WERI-Rb-1 (cell line): ENCODE measurements around the gene ARNT2.

Experiments used
- DNase-seq: peaks from one replicate; pipeline ENCODE4 v3.0.0-alpha.2; 2020
- H3K27ac ChIP-seq: fragments of 250-450 bp; sonication (Bioruptor Pico); 2 replicates; pipeline ENCODE4 v1.5.1; 2020; ENCODE audit warnings: mild to moderate bottlenecking, moderate library complexity
- H3K27me3 ChIP-seq: fragments of 250-450 bp; sonication (Bioruptor Pico); 2 replicates; pipeline ENCODE4 v1.5.1; 2021; ENCODE audit warnings: mild to moderate bottlenecking, low read depth, moderate library complexity; ENCODE audit not compliant: insufficient read depth, severe bottlenecking
- H3K36me3 ChIP-seq: fragments of 250-450 bp; sonication (Bioruptor Pico); 2 replicates; pipeline ENCODE4 v1.5.1; 2020; ENCODE audit warnings: mild to moderate bottlenecking, moderate library complexity
- H3K4me3 ChIP-seq: 2 replicates; pipeline ENCODE4 v1.5.1; 2011; ENCODE audit warnings: low read depth, mild to moderate bottlenecking, control low read depth, low read length
- H3K9me3 ChIP-seq: fragments of 250-450 bp; sonication (Bioruptor Pico); 2 replicates; pipeline ENCODE4 v1.5.1; 2021; ENCODE audit warnings: mild to moderate bottlenecking, moderate library complexity; ENCODE audit not compliant: severe bottlenecking
- CTCF ChIP-seq: IDR thresholded peaks from 2 replicates; pipeline ENCODE4 v1.5.1; 2011; ENCODE audit warnings: low read depth, mild to moderate bottlenecking, control low read depth, inconsistent platforms, low read length

The ARNT2 gene

GRCh38 chr15:80504931-80505330, 100.7 kb downstream of the ARNT2 start:
- TF ChIP-seq CTCF, result no peak
- no peaks in the 10 kb centered on the region for H3K27me3 ChIP-seq
- DNase-seq, result no peak

GRCh38 chr15:80506286-80506893, 102.2 kb downstream of the ARNT2 start:
- peaks cover 3% of the 10 kb centered on the region for H3K9me3 ChIP-seq
- TF ChIP-seq CTCF, result no peak
- DNase-seq, result no peak
- no peak overlapping the region for H3K27ac ChIP-seq
- no peaks in the 10 kb centered on the region for H3K27me3 ChIP-seq
- no peak overlapping the region for H3K4me3 ChIP-seq
- no peaks in the 10 kb centered on the region for H3K36me3 ChIP-seq

More at GRCh38 chr15:80504931-80505330, 100.7 kb downstream of the ARNT2 start:
- H3K36me3 ChIP-seq, result no peaks in the 10 kb centered on the region
- no peaks in the 10 kb centered on the region for H3K9me3 ChIP-seq
- no peak overlapping the region for H3K4me3 ChIP-seq
- no peak overlapping the region for H3K27ac ChIP-seq

- H3K27me3 ChIP-seq, result no peaks in the 10 kb centered on the region
- no peak for TF ChIP-seq CTCF
- peaks cover 3% of the 10 kb centered on the region for H3K9me3 ChIP-seq
- H3K27ac ChIP-seq, result no peak overlapping the region
- H3K36me3 ChIP-seq, result no peaks in the 10 kb centered on the region
- H3K4me3 ChIP-seq, result no peak overlapping the region
- DNase-seq, result no peak
These were observed 102.9 kb downstream of the ARNT2 start for GRCh38 chr15:80507131-80507530.

- H3K36me3 ChIP-seq, result no peaks in the 10 kb centered on the region
- no peak for TF ChIP-seq CTCF
These were observed 103.6 kb downstream of the ARNT2 start for GRCh38 chr15:80507638-80508316.

GRCh38 chr15:80508783-80509182, 104.6 kb downstream of the ARNT2 start:
- no peaks in the 10 kb centered on the region for H3K36me3 ChIP-seq
- DNase-seq, result no peak
- H3K27me3 ChIP-seq, result no peaks in the 10 kb centered on the region
- H3K27ac ChIP-seq, result no peak overlapping the region
- TF ChIP-seq CTCF, result no peak
- H3K4me3 ChIP-seq, result no peak overlapping the region
- H3K9me3 ChIP-seq, result peaks cover 3% of the 10 kb centered on the region

More at GRCh38 chr15:80507638-80508316, 103.6 kb downstream of the ARNT2 start:
- Histone ChIP-seq H3K9me3 (peaks cover 3% of the 10 kb centered on the region), H3K27ac (no peak overlapping the region), H3K27me3 (no peaks in the 10 kb centered on the region), H3K4me3 (no peak overlapping the region)
- no peak for DNase-seq
